Upper lobe of left lung (tissue), 4 donors: ENCODE measurements around the gene ARPC2.

Experiments used
- POLR2A ChIP-seq, 4 donors: fragments of 450-650 bp; IDR thresholded peaks; one replicate each; pipeline ENCODE4 v1.5.1; 2016 to 2017; ENCODE audit warnings: antibody characterized with exemption in 4 of 4, mild to moderate bottlenecking in 2 of 4
- TF ChIP-seq, protein P1 (sequence below), 6 experiments: fragments of 450-650 bp in 4 of 6; fragments of 200-600 bp in 2 of 6; sonication (generic) in 2 of 6; IDR thresholded peaks; one replicate each; pipeline ENCODE4 v1.5.1; 2016 to 2019; ENCODE audit warnings: antibody characterized with exemption in 6 of 6

- TF ChIP-seq, protein P1, sequence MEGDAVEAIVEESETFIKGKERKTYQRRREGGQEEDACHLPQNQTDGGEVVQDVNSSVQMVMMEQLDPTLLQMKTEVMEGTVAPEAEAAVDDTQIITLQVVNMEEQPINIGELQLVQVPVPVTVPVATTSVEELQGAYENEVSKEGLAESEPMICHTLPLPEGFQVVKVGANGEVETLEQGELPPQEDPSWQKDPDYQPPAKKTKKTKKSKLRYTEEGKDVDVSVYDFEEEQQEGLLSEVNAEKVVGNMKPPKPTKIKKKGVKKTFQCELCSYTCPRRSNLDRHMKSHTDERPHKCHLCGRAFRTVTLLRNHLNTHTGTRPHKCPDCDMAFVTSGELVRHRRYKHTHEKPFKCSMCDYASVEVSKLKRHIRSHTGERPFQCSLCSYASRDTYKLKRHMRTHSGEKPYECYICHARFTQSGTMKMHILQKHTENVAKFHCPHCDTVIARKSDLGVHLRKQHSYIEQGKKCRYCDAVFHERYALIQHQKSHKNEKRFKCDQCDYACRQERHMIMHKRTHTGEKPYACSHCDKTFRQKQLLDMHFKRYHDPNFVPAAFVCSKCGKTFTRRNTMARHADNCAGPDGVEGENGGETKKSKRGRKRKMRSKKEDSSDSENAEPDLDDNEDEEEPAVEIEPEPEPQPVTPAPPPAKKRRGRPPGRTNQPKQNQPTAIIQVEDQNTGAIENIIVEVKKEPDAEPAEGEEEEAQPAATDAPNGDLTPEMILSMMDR (IDR thresholded peaks at IDR 0.05) = no peak
- TF ChIP-seq POLR2A (IDR thresholded peaks at IDR 0.05) = no peak
Observed at GRCh38 chr2:218298314-218298875, 81.4 kb downstream of the ARPC2 start.
